ACC112 (cell line): ENCODE data around the gene RAB6B.

Experiments used
- H2AFZ ChIP-seq: fragments of 200-600 bp; sonication (generic); one replicate; pipeline ENCODE4 v1.6.0; 2017; ENCODE audit warnings: antibody characterized with exemption, low read length; ENCODE audit not compliant: unreplicated experiment
- H3K27ac ChIP-seq: fragments of 200-600 bp; sonication (generic); 2 replicates; pipeline ENCODE4 v1.5.1; 2014; ENCODE audit warnings: low read depth, mild to moderate bottlenecking, antibody characterized with exemption, low read length, moderate library complexity
- H3K27me3 ChIP-seq: fragments of 200-600 bp; sonication (generic); 2 replicates; pipeline ENCODE4 v1.6.1; 2014; ENCODE audit warnings: mild to moderate bottlenecking, antibody characterized with exemption, low read length, moderate library complexity, mixed read lengths; ENCODE audit not compliant: insufficient read depth
- H3K36me3 ChIP-seq: fragments of 200-600 bp; sonication (generic); 2 replicates; pipeline ENCODE4 v1.6.1; 2016; ENCODE audit warnings: mild to moderate bottlenecking, antibody characterized with exemption, low read length, moderate library complexity, mixed read lengths; ENCODE audit not compliant: insufficient read depth
- H3K4me1 ChIP-seq: fragments of 200-600 bp; sonication (generic); one replicate; pipeline ENCODE4 v1.6.1; 2016; ENCODE audit warnings: low read length, mixed read lengths; ENCODE audit not compliant: insufficient read depth, unreplicated experiment, control insufficient read depth
- H3K4me3 ChIP-seq: fragments of 200-600 bp; sonication (generic); 2 replicates; pipeline ENCODE4 v1.5.1; 2014; ENCODE audit warnings: mild to moderate bottlenecking, low read depth, low read length
- H3K79me2 ChIP-seq: fragments of 200-600 bp; sonication (generic); one replicate; pipeline ENCODE4 v1.6.0; 2016; ENCODE audit warnings: low read length; ENCODE audit not compliant: control insufficient read depth, unreplicated experiment, insufficient read depth

RAB6B gene

GRCh38 chr3:133825969-133826727, 69.5 kb downstream of the RAB6B start:
- H3K4me1 ChIP-seq = peaks cover 12% of the 10 kb centered on the region
- H3K4me3 ChIP-seq = no peak overlapping the region
- H2AFZ ChIP-seq = no peak overlapping the region
- no peaks in the 10 kb centered on the region for H3K27me3 ChIP-seq
- H3K36me3 ChIP-seq = peaks cover 13% of the 10 kb centered on the region; the same call in 1 of the 2 replicates
- no peak overlapping the region for H3K27ac ChIP-seq
- H3K79me2 ChIP-seq = no peaks in the 10 kb centered on the region

- H3K36me3 ChIP-seq = peaks cover 16% of the 10 kb centered on the region; the same call in 1 of the 2 replicates
- peaks cover 14% of the 10 kb centered on the region for H3K4me1 ChIP-seq
- H3K4me3 ChIP-seq = no peak overlapping the region
- H3K27me3 ChIP-seq = no peaks in the 10 kb centered on the region
- H3K79me2 ChIP-seq = no peaks in the 10 kb centered on the region
- H2AFZ ChIP-seq = no peak overlapping the region
- H3K27ac ChIP-seq = no peak overlapping the region
These were observed 70.7 kb downstream of the RAB6B start for GRCh38 chr3:133824961-133825485.

- Histone ChIP-seq H3K4me1 (peaks cover 14% of the 10 kb centered on the region), H3K27ac (peak overlapping the region; percentile 40), H2AFZ (no peak overlapping the region), H3K79me2 (no peaks in the 10 kb centered on the region), H3K36me3 (peaks cover 22% of the 10 kb centered on the region; the same call in 1 of the 2 replicates), H3K4me3 (peak overlapping the region; percentile 18; the same call in 1 of the 2 replicates), H3K27me3 (no peaks in the 10 kb centered on the region)
These were observed 73.7 kb downstream of the RAB6B start for GRCh38 chr3:133821767-133822638.

- Histone ChIP-seq H3K4me1 (peaks cover 14% of the 10 kb centered on the region), H3K79me2 (no peaks in the 10 kb centered on the region), H2AFZ (no peak overlapping the region), H3K27me3 (no peaks in the 10 kb centered on the region), H3K4me3 (peak overlapping the region; percentile 18; the same call in 1 of the 2 replicates), H3K27ac (peak overlapping the region; percentile 40), H3K36me3 (peaks cover 26% of the 10 kb centered on the region)
These were observed 74.6 kb downstream of the RAB6B start for GRCh38 chr3:133820889-133821675.

GRCh38 chr3:133820129-133820528, 75.6 kb downstream of the RAB6B start:
- H3K4me3 ChIP-seq = no peak overlapping the region
- no peak overlapping the region for H2AFZ ChIP-seq
- peaks cover 35% of the 10 kb centered on the region for H3K36me3 ChIP-seq
- no peak overlapping the region for H3K27ac ChIP-seq
- H3K4me1 ChIP-seq = peaks cover 14% of the 10 kb centered on the region
- H3K79me2 ChIP-seq = no peaks in the 10 kb centered on the region
- H3K27me3 ChIP-seq = no peaks in the 10 kb centered on the region

- Histone ChIP-seq H3K27me3 (no peaks in the 10 kb centered on the region), H3K79me2 (no peaks in the 10 kb centered on the region), H3K4me3 (no peak overlapping the region), H3K4me1 (no peaks in the 10 kb centered on the region), H2AFZ (no peak overlapping the region), H3K27ac (no peak overlapping the region), H3K36me3 (peaks cover 37% of the 10 kb centered on the region)
These were observed 80.3 kb downstream of the RAB6B start for GRCh38 chr3:133815386-133815785.

GRCh38 chr3:133812872-133813271, 82.8 kb downstream of the RAB6B start:
- peaks cover 7% of the 10 kb centered on the region for H3K79me2 ChIP-seq
- H3K4me3 ChIP-seq = no peak overlapping the region
- H3K27me3 ChIP-seq = no peaks in the 10 kb centered on the region
- peaks cover 34% of the 10 kb centered on the region for H3K36me3 ChIP-seq
- no peak overlapping the region for H2AFZ ChIP-seq
- no peaks in the 10 kb centered on the region for H3K4me1 ChIP-seq
- no peak overlapping the region for H3K27ac ChIP-seq

- peaks cover 12% of the 10 kb centered on the region for H3K4me1 ChIP-seq
- H3K27me3 ChIP-seq = peaks cover 11% of the 10 kb centered on the region
- peak within 1 kb of the TSS; percentile 73 for H2AFZ ChIP-seq
- peak within 1 kb of the TSS; percentile 10; the same call in 1 of the 2 replicates for H3K27ac ChIP-seq
- H3K4me3 ChIP-seq = peak within 1 kb of the TSS; percentile 84
- H3K79me2 ChIP-seq = peaks cover 27% of the 10 kb centered on the region
- H3K36me3 ChIP-seq = peaks cover 15% of the 10 kb centered on the region
These were observed 89.8 kb downstream of the RAB6B start, which contains the start of gene SRPRB for GRCh38 chr3:133805702-133806475. TSS of gene SRPRB (plus strand) at chr3:133805815. CDS start at chr3:133805849, 34 bp downstream.

GRCh38 chr3:133805384-133805701, 90.3 kb downstream of the RAB6B start:
- H2AFZ ChIP-seq = peak overlapping the region; percentile 73
- no peak overlapping the region for H3K27ac ChIP-seq
- H3K4me1 ChIP-seq = peaks cover 12% of the 10 kb centered on the region
- peak overlapping the region; percentile 84 for H3K4me3 ChIP-seq
- peaks cover 27% of the 10 kb centered on the region for H3K79me2 ChIP-seq
- peaks cover 16% of the 10 kb centered on the region for H3K27me3 ChIP-seq
- H3K36me3 ChIP-seq = peaks cover 13% of the 10 kb centered on the region
